Breast epithelium (tissue), 3 donors: ENCODE data around the gene DMBT1.
"Not testable (repeated sequence)": the region's sequence is repeated elsewhere in the genome, so short reads cannot be mapped to it uniquely, and the experiment has no call there.

Source experiments
- POLR2A ChIP-seq: fragments of 450-650 bp; IDR thresholded peaks from one replicate; pipeline ENCODE4 v1.6.1; 2016; ENCODE audit warnings: antibody characterized with exemption, mild to moderate bottlenecking, moderate library complexity
- POLR2AphosphoS5 ChIP-seq, 3 donors: sonication (generic); formaldehyde crosslinking; IDR thresholded peaks; one replicate each; pipeline ENCODE4 v1.6.1; 2017; ENCODE audit warnings: antibody characterized with exemption in 3 of 3

GRCh38 chr10:122620961-122621360 lies 60.4 kb downstream of the DMBT1 start:
- TF ChIP-seq POLR2A; POLR2AphosphoS5 (IDR thresholded peaks at IDR 0.05): not testable (repeated sequence)
